A549 (cell line): ENCODE data around the gene NME7.

Source experiments
- ELK1 ChIP-seq: fragments of 150-350 bp; IDR thresholded peaks from 2 replicates; pipeline ENCODE4 v1.6.1; 2014; ENCODE audit warnings: low read depth, mild to moderate bottlenecking, low read length
- JUN ChIP-seq, 2 experiments: fragments of >200 bp; sonication (Bioruptor Twin); formaldehyde crosslinking; IDR thresholded peaks; 2 replicates in 1 of 2; 3 replicates in 1 of 2; pipeline ENCODE4 v1.6.1; 2016 to 2017
- POLR2A ChIP-seq: IDR thresholded peaks from 2 replicates; pipeline ENCODE4 v1.6.1; 2012; ENCODE audit warnings: mild to moderate bottlenecking, low read length
- REST ChIP-seq: fragments of 200-600 bp; sonication (generic); IDR thresholded peaks from 2 replicates; pipeline ENCODE4 v1.6.1; 2016; ENCODE audit warnings: antibody characterized with exemption, mild to moderate bottlenecking, moderate library complexity

- TF ChIP-seq REST (no peak), ELK1 (no peak), POLR2A (no peak), JUN (IDR thresholded peaks at IDR 0.05) (no peak)
These were observed 41.2 kb downstream of the NME7 start for GRCh38 chr1:169326261-169326955.
